HG03432 (cell line): Measurements from ENCODE around the gene SMURF2.
"Not testable (repeated sequence)": the region's sequence is repeated elsewhere in the genome, so short reads cannot be mapped to it uniquely, and the experiment has no call there.

Experiments
- ATAC-seq: cut with Tn5 transposase; IDR thresholded peaks from one replicate; pipeline ENCODE4 v1.9.1; 2021; ENCODE audit warnings: mild to moderate bottlenecking, moderate library complexity; ENCODE audit not compliant: unreplicated experiment

Gene SMURF2

DNA sequence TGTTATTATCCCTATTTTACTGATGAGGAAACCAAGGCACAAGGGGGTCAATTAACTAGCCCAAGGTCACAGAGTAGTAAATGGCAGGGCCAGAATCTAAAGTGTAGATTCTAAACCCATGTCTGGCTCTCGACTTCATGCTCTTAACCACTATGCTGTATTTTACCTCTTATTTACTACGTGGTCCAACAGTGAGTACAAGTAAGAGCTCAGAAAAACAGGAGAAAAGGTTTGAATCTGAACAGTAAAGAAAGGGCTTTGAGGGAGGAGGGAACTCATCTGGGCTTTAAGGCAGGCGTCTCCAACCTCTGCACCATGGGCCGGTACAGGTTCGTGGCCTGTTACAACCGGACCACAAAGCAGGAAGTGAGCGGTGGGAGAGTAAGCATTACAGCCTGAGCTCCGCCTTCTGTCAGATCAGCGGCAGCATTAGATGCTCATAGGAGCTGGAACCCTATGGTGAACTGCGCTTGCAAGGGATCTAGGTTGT is 62.9 kb downstream of the SMURF2 start:
- ATAC-seq, result peak; percentile 68

DNA sequence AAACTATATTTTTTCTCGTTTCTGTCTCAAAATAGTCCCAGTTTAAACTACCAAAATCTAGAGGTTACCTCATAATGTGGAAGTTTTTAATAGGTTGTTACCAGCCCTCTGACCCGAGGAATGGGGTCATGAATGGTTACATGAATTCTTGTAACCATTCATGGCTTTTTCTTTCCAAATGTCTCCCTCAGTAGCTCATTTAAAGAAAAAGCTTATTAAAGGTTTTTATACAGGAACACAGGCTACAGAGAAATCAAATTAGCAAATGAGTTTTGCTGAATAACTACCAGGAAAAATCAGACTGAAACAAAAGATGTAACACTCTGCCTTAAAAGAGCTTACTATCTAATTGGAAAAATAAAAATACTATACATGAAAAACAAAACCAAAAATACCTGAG is 63.4 kb downstream of the SMURF2 start:
- no peak for ATAC-seq

DNA sequence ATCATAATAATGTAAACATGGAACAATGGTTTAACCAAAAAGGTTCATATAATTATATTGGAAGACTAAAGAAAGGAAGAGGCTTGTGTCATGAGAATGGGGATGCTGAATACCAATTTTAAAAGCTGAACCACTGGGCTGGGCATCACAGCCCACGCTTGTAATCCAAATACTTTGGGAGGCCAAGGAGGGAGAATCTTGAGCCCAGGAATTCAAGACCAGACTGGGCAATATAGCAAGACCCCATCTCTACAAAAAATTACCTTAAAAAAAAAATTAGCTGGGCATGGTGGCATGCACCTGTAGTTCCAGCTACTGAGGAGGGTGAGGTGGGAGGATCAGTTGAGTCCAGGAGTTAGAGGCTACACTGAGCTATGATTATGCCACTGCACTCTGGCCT is 65.1 kb downstream of the SMURF2 start:
- ATAC-seq, result no peak

DNA sequence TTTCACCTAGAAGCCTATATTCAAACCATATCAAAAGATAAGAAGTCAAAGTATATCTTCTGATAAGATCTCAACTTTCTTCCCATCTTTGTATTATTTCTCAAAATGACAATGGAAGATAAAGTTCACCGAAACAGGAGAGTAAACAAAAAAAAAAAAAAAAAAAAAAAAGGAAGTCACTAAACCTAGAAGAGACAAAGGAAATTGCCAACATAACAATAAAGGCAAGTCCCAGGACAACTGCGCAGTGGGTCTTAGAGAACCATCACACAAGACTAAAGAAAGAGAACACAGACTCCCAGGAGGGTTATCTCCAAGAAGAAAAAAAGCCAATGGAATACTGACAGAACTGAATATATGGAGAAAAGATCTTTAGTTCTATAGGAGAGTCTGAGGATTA is 65.7 kb downstream of the SMURF2 start:
- no peak for ATAC-seq

DNA sequence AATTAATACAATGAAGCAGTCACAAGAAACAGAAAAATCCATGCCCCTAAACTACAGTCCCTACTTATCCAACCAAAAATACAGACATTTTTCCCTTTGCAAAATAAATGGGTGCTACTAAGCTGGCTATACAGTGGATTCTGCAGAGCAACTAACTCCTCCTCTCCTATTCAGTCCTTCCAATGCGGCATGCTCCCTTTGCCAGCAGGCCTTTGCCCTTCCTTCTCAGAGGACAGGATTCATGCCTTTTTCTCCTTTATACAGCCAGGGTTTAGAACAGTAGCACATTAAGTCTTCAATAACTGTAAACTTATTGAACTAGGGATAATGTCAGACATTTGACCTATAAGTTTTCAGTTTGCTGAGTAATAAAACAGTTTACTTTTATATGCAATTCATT is 70.2 kb downstream of the SMURF2 start:
- no peak for ATAC-seq

DNA sequence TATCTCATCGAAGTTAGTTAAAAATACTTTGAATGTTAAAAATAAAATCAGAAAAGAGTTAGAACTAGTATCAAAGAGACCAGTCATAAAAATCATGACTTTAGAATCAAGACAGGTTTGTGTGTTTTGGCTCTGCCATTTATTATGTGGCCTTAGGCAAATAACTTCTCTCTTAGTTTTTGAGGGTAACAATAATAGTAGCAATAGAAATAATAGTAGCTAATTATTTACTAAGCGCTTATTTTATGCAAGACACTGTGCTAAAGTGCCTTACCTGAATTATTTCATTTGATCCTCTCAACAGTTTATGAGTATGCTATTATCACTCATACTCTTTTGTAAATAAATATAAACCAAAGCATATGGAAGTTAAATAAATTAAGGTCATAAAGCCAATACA is 77.0 kb downstream of the SMURF2 start:
- ATAC-seq, result no peak

DNA sequence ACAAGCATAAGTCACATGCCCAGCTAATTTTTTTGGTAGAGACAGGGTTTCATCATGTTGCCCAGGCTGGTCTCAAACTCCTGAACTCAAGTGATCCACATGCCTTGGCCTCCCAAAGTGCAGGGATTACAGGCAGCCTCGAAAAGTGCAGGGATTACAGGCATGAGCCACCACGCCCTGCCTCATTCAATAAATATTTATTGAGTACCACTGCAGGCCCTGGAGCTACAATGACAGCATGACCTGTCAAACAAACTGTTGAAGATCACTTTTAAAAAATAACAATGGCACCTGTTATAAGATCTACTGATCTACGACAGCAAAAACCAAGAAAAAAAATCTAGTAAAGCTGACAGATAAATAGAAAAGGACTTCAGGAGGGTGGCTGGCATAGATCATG is 79.1 kb downstream of the SMURF2 start:
- no peak for ATAC-seq

DNA sequence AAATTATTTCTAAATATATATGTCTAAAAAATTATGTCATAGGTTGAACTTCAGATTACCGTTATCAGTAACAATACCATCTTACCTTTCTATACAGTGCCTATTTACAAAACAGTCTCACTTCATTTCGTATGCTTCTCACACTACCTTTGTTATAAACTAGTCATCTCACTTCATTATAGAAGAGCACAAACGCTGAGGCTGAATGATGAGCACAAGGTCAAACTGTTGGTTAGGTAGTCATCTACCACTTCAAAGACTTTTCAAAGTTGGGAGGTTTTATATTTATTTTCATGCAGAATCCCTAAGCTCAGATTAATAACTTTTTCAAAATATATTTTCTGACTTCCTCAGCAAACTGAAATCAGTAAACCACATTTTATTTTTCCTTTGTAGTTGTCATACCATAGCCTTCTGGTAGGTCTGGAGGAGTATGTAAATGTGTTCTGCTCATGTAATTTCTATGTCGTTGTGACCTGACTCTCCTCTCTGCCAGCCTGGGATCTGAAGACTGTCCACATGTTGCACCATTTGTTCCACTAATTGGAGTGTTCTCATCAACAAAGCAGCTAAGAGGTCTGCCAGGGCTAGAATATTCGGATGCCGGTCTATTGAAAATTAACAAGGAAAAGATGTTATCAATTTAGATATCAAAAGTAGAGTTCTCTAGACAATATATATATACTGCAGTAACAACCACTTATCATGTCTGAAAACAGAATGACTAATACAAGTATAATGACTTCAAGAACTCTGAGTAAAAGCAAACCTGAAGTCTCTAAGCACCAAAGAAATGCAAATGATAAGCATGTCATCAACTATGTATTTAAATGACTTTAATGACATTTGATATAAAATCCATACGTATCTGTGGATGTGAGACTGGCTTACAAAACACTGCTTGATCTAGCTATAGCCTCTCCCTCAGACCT is 81.5 kb downstream of the SMURF2 start:
- no peak for ATAC-seq

DNA sequence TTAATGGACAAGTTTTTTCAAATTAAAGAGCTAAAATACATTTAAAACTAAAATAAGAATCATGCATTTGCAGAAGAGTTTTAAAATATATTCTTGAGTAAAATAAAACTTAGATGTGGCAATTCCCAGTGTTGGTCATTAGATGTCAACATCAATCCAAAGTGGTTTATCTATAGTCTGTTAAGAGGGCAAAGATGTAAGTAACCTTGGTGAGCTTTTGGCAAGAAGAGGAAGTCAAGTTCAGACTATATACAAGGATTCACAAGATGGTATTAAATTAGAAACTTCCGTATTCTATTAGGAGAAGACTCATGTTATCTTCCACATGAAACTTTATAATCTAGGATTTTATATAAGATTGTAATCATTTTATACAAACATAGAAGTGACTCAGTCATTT is 82.2 kb downstream of the SMURF2 start:
- ATAC-seq, result no peak

DNA sequence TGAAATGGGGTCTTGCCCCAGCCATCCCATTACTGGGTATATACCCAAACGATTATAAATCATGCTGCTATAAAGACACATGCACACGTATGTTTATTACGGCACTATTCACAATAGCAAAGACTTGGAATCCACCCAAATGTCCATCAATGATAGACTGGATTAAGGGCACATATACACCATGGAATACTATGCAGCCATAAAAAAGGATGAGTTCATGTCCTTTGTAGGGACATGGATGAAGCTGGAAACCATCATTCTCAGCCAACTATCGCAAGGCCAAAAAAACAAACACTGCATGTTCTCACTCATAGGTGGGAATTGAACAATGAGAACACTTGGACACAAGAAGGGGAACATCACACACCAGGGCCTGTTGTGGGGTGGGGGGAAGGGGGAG is 85.1 kb downstream of the SMURF2 start:
- ATAC-seq, result not testable (repeated sequence)

DNA sequence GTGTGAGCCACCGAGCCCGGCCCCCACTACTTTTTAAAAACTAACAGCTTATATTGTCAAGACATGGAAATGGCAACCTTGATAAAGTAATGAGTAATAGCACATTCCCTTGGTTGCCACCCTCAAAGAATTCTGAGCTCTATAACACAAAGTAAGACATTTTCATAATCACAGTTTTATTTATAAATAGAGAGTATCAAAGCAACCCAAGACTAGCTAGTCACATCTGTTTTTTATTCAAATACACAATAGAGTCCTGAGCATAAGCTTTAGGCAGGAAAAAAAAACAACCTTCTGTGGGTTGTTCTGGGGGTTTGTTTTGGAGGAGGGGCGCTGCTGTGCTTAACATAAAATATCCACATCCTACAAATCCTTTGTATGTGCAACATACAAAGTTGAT is 86.7 kb downstream of the SMURF2 start:
- ATAC-seq, result no peak

DNA sequence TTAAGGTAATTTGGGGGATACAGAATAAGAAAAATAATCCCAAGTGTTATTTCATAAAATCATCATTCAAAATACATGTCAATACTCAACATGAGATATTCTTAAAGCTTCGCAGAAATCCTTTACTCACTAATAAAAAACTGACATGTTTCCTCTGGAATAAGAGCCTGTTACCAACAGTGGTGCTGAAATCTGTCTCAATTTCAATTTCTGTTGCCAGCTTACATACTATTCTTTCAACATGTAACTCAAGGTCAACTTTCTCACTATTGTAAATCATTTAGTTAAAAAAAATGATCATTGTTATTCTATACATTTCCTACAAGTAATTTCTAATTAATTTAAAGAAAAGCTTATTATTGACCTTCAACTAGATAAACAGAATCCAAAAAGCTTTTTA is 87.5 kb downstream of the SMURF2 start:
- ATAC-seq, result no peak

DNA sequence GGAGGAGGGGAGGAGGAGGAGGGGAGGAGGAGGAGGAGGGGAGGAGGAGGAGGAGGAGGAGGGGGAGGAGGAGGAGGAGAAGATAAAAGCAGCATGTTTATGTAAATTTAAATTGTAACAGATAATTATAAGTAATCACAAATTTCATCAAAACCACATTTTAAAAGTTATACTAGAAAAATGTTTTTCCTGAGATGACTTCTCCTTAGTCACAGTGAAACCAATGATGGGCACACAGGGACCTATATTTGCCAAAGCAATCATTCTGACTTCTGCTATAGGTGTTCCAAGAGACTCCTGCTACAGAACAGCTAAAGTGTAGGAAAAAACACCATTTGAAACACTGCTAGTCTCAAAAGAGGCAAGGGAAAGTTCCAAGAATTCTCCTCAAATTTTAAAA is 88.9 kb downstream of the SMURF2 start:
- ATAC-seq, result no peak

DNA sequence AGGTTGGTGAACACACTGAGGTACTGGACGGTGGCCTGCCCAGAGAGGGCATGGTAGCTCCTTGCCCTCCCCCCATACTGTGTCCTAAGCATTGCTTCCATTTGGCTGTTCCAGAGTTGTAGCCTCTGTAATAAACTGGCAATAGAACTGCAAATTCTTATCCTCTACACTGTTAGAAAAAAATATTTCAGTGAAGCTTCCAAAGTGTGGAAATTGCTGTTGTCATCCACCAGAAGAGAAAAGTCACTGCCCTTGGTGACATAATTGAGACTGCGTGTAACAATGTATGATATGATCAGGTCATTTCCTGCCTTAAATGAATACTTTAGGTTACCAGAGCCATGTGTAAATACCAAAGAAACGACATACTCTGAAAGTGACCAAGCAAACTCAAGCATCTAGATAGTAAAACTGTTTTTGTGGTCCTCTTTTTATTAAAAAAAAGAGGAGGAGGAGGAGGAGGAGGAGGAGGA is 89.4 kb downstream of the SMURF2 start:
- no peak for ATAC-seq

DNA sequence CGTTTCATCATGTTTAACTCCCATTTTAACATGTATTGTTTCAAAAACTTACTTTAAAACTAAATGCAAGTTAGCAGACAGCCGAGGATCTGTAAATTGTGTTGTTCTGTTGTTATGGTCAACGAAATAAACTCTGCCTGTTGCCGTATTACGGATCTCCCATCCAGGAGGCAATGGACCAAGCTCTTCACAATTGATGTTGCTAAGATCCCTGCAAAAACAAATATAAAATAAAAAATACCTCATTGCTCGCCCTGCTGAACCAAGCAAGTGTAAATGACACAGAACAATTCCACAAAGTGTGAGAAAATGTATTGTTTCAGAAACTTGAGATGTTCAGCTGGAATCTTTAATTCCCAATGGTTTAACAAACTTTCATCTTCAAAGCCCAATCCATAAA is 90.4 kb downstream of the SMURF2 start:
- no peak for ATAC-seq

DNA sequence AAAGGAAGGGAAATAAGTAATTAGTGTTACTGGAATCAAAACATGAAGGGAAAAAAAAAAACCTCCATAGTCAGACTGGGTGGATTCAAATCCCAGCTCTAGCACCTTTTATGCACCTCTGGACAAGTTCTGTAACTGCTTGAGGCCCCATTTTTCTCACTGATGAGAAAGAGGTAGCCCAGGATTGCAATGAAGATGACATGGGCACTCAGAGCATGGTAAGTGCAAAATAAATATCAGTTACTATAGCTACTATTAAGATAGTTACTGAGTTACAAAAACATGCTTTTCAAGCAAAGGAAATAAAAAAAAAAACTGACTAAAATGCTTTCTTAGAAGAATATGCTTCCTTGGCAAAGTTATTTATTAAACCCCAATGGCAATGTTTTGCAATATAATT is 96.5 kb downstream of the SMURF2 start:
- ATAC-seq, result no peak

DNA sequence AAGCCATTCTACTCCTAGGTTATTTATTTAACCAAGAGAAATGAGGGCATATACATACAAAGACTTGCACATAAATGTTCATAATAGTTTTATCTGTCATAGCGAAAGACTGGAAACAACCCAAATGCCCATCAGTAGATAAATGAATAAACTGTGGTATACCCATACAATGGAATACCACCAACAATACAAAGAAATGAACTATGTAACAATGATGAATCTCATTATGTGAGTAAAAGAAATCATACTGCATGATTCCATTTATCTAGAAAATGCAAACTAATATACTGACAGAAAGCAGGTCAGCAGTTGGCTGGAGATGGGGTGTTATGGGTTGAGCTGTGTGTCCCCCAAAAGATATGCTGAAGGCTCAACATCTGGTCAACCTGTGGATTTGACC is 98.0 kb downstream of the SMURF2 start:
- ATAC-seq, result no peak

DNA sequence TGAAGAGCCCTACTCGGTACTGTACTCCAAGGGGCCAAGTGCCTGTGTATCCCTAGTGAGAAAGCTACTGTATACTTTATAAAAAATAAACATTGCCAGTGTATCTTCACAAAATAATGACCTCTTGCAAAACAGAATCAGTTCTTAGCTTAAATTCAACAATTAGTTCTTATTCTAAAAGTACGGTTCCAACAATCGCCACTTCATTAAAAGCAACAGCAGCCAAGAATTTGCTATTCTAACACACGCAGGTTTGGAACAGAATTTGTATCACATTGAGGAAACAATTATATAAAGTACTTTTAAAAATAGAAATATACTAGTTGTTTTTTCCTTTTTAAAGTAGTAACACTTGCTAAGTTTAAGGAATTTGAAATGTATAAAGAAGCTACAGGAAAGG is 106.8 kb downstream of the SMURF2 start:
- no peak for ATAC-seq

DNA sequence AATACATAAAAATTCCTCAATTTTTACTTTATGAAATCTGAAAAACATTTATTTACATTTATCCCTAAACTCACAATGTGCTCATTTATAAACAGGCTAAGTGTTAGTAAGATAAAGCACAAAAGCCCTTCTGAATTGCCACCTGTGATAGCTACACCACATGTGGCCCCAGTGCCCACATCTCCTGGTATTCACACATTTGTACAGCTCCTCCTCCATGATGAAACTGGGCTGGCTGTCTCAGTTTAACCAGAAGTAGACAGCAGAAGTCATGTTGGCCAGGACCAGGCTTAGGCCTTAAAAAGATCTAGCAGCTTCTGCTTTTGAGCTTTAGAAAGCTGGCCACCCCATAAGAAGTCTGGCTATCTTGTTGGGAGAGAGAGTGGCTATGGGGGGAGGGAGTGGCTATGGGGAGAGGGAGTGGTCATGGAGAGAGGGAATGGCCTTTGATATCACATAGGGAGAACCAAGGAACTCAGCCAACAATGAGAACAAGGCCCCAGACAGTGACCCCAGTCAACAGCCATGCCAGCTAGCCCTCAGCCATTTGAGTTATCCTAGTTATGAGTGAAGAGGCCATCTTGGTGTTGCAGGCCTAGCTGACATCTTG is 108.0 kb downstream of the SMURF2 start:
- no peak for ATAC-seq

DNA sequence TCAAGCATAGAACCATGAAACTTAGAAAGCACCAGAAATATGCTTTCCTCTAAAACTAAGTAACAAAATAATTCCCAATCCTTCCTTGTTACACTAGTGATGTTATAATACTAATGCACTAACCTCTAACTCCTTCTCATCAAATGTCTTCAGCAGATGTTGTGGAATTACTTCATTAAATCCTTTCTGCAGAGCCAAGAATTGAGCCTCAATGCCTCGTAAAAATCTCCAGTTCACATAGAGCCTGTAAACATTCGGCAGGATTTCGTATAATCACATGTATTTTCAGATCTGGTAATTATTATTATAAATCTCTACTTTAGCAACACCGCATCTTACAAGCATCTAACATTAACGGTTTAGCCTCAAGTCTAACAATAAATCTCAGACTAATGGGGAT is 110.6 kb downstream of the SMURF2 start:
- no peak for ATAC-seq

DNA sequence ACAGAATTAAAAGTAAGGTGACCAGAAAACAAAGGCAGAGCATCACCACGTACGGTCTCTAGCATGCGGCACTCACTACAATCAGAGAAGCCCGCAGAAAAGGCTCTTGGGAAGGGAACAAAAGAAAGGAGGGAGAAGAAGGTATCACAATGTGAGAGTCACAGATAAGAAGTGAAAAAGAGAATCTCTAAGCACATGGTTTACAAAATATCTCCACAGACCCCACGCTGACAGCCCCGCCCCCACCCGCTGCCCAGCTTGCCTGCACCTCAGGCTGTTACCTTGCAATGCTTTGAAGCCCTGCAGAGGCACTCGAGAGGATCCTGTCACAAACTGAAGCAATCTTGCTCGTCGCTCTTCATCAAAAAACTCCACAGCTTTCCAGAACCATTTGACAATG is 114.8 kb downstream of the SMURF2 start:
- no peak for ATAC-seq

DNA sequence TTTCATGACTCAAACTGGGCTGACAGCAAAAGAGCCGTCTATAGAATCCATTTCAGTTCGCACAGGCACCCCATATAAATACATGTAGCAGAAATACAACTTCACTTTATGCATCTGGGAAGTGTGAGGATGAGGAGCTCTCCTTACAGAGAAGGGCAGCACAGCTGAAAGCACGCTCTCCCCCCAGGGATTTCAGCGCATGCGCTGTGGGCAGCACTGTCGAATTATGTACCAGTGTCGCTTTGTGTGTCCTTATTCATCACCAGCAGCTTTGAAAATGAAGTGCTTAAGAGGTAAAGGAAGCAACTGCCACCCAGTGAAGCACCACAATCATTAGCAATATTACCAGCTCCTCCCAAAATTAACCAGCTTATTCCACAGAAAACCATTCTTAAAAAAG is 115.4 kb downstream of the SMURF2 start:
- ATAC-seq, result no peak
